ENCODE measurements around the gene DOK5.

DOK5 gene

GRCh38 chr20:54608943-54609342 lies 133.6 kb downstream of the DOK5 start:
- DNase-seq (ENCODE audit: low read depth, low spot score): no peak

GRCh38 chr20:54611708-54612412 lies 136.5 kb downstream of the DOK5 start:
- DNase-seq (ENCODE audit: low read depth, low spot score): no peak

GRCh38 chr20:54618412-54618811 lies 143.0 kb downstream of the DOK5 start:
- no peak for DNase-seq (ENCODE audit: low read depth, low spot score)

- DNase-seq (ENCODE audit: low read depth, low spot score): no peak
Measured at GRCh38 chr20:54619181-54619580, 143.8 kb downstream of the DOK5 start.

GRCh38 chr20:54619682-54620081 lies 144.3 kb downstream of the DOK5 start:
- no peak for DNase-seq (ENCODE audit: low read depth, low spot score)

GRCh38 chr20:54620611-54621010 lies 145.2 kb downstream of the DOK5 start:
- DNase-seq (ENCODE audit: low read depth, low spot score): no peak

- no peak for DNase-seq (ENCODE audit: low read depth, low spot score)
Measured at GRCh38 chr20:54622333-54623295, 147.2 kb downstream of the DOK5 start.

GRCh38 chr20:54623991-54624569 lies 148.7 kb downstream of the DOK5 start:
- no peak for DNase-seq (ENCODE audit: low read depth, low spot score)

GRCh38 chr20:54624706-54625390 lies 149.5 kb downstream of the DOK5 start:
- no peak for DNase-seq (ENCODE audit: low read depth, low spot score)

GRCh38 chr20:54625497-54625896 lies 150.1 kb downstream of the DOK5 start:
- DNase-seq (ENCODE audit: low read depth, low spot score): no peak

- DNase-seq (ENCODE audit: low read depth, low spot score): no peak
Measured at GRCh38 chr20:54626126-54626525, 150.7 kb downstream of the DOK5 start.

- DNase-seq (ENCODE audit: low read depth, low spot score): no peak
Measured at GRCh38 chr20:54629632-54630031, 154.2 kb downstream of the DOK5 start.

GRCh38 chr20:54630582-54630981 lies 155.2 kb downstream of the DOK5 start:
- no peak for DNase-seq (ENCODE audit: low read depth, low spot score)

GRCh38 chr20:54631059-54631458 lies 155.7 kb downstream of the DOK5 start:
- no peak for DNase-seq (ENCODE audit: low read depth, low spot score)

- DNase-seq (ENCODE audit: low read depth, low spot score): no peak
Measured at GRCh38 chr20:54633374-54634355, 158.3 kb downstream of the DOK5 start.

- DNase-seq (ENCODE audit: low read depth, low spot score): no peak
Measured at GRCh38 chr20:54636575-54636974, 161.2 kb downstream of the DOK5 start.

GRCh38 chr20:54639941-54640340 lies 164.5 kb downstream of the DOK5 start:
- no peak for DNase-seq (ENCODE audit: low read depth, low spot score)

- DNase-seq (ENCODE audit: low read depth, low spot score): no peak
Measured at GRCh38 chr20:54640800-54641199, 165.4 kb downstream of the DOK5 start.

GRCh38 chr20:54642864-54643667 lies 167.7 kb downstream of the DOK5 start:
- no peak for DNase-seq (ENCODE audit: low read depth, low spot score)

GRCh38 chr20:54643761-54644160 lies 168.4 kb downstream of the DOK5 start:
- DNase-seq (ENCODE audit: low read depth, low spot score): no peak

Measured in brain pericyte (primary cell).